Measurements from ENCODE around the gene TGFA. TPM values are rescaled to one million over a fixed set of nuclear protein-coding genes. Genes with fewer than 3 reads are reported as not detected.

TGFA gene
- total and polyA plus RNA-seq, 2 experiments from 2014 or later, result 1.4 to 6.5 TPM

DNA sequence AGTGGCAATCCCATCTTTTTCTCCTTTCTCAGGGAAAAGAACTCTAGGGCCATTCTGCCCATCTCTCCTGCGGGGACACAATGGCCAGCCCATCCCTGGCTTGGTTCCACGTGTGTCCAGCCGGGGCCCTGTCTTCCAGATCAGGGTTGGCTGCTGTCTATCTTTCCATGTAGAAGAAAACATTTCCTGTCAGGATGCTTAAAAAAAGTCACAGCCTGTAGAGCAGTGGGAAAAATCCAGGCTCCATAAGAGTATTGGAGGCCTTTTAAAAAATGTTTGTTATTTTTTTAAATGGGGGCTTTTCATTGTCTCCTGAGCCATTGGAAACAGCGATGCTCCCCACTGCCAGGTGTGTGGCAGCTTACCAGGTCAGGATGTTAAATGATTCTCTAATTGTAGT, 105.6 kb downstream of the TGFA start (continued):
- no peak for TF ChIP-seq NANOG (IDR thresholded peaks at IDR 0.05; ENCODE audit: borderline replicate concordance)
- TF ChIP-seq, protein P1, sequence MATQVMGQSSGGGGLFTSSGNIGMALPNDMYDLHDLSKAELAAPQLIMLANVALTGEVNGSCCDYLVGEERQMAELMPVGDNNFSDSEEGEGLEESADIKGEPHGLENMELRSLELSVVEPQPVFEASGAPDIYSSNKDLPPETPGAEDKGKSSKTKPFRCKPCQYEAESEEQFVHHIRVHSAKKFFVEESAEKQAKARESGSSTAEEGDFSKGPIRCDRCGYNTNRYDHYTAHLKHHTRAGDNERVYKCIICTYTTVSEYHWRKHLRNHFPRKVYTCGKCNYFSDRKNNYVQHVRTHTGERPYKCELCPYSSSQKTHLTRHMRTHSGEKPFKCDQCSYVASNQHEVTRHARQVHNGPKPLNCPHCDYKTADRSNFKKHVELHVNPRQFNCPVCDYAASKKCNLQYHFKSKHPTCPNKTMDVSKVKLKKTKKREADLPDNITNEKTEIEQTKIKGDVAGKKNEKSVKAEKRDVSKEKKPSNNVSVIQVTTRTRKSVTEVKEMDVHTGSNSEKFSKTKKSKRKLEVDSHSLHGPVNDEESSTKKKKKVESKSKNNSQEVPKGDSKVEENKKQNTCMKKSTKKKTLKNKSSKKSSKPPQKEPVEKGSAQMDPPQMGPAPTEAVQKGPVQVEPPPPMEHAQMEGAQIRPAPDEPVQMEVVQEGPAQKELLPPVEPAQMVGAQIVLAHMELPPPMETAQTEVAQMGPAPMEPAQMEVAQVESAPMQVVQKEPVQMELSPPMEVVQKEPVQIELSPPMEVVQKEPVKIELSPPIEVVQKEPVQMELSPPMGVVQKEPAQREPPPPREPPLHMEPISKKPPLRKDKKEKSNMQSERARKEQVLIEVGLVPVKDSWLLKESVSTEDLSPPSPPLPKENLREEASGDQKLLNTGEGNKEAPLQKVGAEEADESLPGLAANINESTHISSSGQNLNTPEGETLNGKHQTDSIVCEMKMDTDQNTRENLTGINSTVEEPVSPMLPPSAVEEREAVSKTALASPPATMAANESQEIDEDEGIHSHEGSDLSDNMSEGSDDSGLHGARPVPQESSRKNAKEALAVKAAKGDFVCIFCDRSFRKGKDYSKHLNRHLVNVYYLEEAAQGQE (IDR thresholded peaks at IDR 0.05; ENCODE audit: unreplicated experiment), result no peak

DNA sequence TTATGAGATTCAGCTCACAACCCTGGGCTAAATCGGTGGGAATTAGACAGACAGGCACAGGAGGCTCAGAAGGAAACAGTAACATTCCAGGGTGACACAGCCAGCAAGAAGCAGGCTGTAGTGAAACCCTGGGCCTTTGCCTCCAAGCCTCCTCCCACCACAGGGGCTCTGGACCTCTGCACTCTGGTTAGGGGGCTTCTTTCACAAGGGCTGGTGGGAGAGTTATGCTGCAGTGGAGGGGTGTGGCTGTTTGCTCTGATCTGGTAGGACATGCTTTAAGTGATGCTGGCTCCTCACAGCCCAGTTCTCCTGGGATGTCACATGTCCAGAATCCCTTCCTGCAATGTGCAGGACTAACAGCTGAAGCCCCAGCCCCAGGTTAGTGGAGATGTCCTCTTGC, 109.9 kb downstream of the TGFA start:
- H3K27ac ChIP-seq (ENCODE audit: low read depth), result no peak overlapping the region
- no peak overlapping the region for H3K4me2 ChIP-seq
- DNase-seq (ENCODE audit: low spot score), result no peak
- no peaks in the 10 kb centered on the region for H3K4me1 ChIP-seq (ENCODE audit: insufficient read depth)
- Mint-ChIP-seq H3K4me1 (no peaks in the 10 kb centered on the region), H3K27ac (no peak overlapping the region), H3K4me3 (no peak overlapping the region), H3K27me3 (ENCODE audit: insufficient read depth, low read depth, poor library complexity) (peaks cover 41% of the 10 kb centered on the region), H3K9me3 (no peaks in the 10 kb centered on the region; the same call in 2 of the 3 replicates), H3K36me3 (ENCODE audit: low read depth) (no peaks in the 10 kb centered on the region; the same call in 2 of the 3 replicates)
- no peak for ATAC-seq
- no peaks in the 10 kb centered on the region for H3K79me2 ChIP-seq (replicated peaks; ENCODE audit: insufficient read depth)
- no peaks in the 10 kb centered on the region for H3F3A ChIP-seq (replicated peaks; ENCODE audit: low read depth)
- no peaks in the 10 kb centered on the region for H3K9me2 ChIP-seq (ENCODE audit: insufficient read depth)
- no peaks in the 10 kb centered on the region for H3K36me3 ChIP-seq (ENCODE audit: insufficient read depth)
- H3K27me3 ChIP-seq (ENCODE audit: insufficient read depth), result peaks cover 71% of the 10 kb centered on the region
- no peaks in the 10 kb centered on the region; the same call in 1 of the 2 replicates for H4K20me1 ChIP-seq (replicated peaks; ENCODE audit: insufficient read depth)
- no peak overlapping the region for H3K4me3 ChIP-seq
- no peak overlapping the region for H2AFZ ChIP-seq
- TF ChIP-seq JUNB (IDR thresholded peaks at IDR 0.05; ENCODE audit: unreplicated experiment) (no peak), EZH2 (IDR thresholded peaks at IDR 0.05; ENCODE audit: low read depth, unreplicated experiment) (no peak)
- TF ChIP-seq, protein P2, sequence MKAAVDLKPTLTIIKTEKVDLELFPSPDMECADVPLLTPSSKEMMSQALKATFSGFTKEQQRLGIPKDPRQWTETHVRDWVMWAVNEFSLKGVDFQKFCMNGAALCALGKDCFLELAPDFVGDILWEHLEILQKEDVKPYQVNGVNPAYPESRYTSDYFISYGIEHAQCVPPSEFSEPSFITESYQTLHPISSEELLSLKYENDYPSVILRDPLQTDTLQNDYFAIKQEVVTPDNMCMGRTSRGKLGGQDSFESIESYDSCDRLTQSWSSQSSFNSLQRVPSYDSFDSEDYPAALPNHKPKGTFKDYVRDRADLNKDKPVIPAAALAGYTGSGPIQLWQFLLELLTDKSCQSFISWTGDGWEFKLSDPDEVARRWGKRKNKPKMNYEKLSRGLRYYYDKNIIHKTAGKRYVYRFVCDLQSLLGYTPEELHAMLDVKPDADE (IDR thresholded peaks at IDR 0.05), result no peak

DNA sequence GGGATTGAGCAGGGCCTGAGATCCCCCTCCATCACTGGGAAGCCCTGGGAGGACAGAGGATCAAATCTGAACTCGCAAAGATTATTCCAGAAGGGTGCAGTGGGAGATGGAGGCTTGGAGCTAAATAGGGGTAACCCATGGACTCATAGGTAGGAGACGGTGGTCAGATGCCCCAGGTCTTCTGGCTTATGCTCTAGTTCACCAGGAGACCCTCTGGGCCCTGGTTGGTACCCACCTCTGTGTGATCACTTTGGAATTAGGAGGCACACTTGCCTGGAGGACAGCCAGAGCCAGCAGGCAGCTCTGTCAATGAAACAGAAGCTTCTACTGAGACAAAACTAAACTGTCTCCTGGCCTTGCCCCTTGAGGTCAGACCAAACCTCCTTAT, 110.6 kb downstream of the TGFA start:
- peaks cover 74% of the 10 kb centered on the region for H3K27me3 ChIP-seq (ENCODE audit: insufficient read depth)
- H3K27ac Mint-ChIP-seq, result no peak overlapping the region
- H3F3A ChIP-seq (replicated peaks; ENCODE audit: low read depth), result no peaks in the 10 kb centered on the region
- no peaks in the 10 kb centered on the region for H3K4me1 ChIP-seq (ENCODE audit: insufficient read depth)
- H4K20me1 ChIP-seq (replicated peaks; ENCODE audit: insufficient read depth), result no peaks in the 10 kb centered on the region; the same call in 1 of the 2 replicates
- H3K36me3 Mint-ChIP-seq (ENCODE audit: low read depth), result no peaks in the 10 kb centered on the region; the same call in 2 of the 3 replicates
- H3K4me3 ChIP-seq, result no peak overlapping the region
- H3K36me3 ChIP-seq (ENCODE audit: insufficient read depth), result no peaks in the 10 kb centered on the region
- H3K27me3 Mint-ChIP-seq (ENCODE audit: insufficient read depth, low read depth, poor library complexity), result peaks cover 43% of the 10 kb centered on the region
- no peaks in the 10 kb centered on the region for H3K9me2 ChIP-seq (ENCODE audit: insufficient read depth)
- no peak overlapping the region for H3K4me3 Mint-ChIP-seq
- H3K4me2 ChIP-seq, result no peak overlapping the region
- ATAC-seq, result no peak
- H3K9me3 Mint-ChIP-seq, result no peaks in the 10 kb centered on the region; the same call in 2 of the 3 replicates
- no peak for DNase-seq (ENCODE audit: low spot score)
- no peaks in the 10 kb centered on the region for H3K4me1 Mint-ChIP-seq
- no peak overlapping the region for H2AFZ ChIP-seq
- no peaks in the 10 kb centered on the region for H3K79me2 ChIP-seq (replicated peaks; ENCODE audit: insufficient read depth)
- no peak overlapping the region for H3K27ac ChIP-seq (ENCODE audit: low read depth)
- TF ChIP-seq JUNB (IDR thresholded peaks at IDR 0.05; ENCODE audit: unreplicated experiment), result no peak
- TF ChIP-seq, protein P1 (IDR thresholded peaks at IDR 0.05; ENCODE audit: unreplicated experiment), result no peak
- TF ChIP-seq ZNF331 (CRISPR knock-in tag; IDR thresholded peaks at IDR 0.05; ENCODE audit: low read depth), result no peak
- TF ChIP-seq EZH2phosphoT487 (IDR thresholded peaks at IDR 0.05; ENCODE audit: unreplicated experiment), result no peak
- TF ChIP-seq STAT1 (IDR thresholded peaks at IDR 0.05; ENCODE audit: unreplicated experiment), result no peak
- TF ChIP-seq, protein P2 (IDR thresholded peaks at IDR 0.05), result no peak
- no peak for TF ChIP-seq EZH2 (IDR thresholded peaks at IDR 0.05; ENCODE audit: low read depth, unreplicated experiment)
